GM21737 (cell line): ENCODE results near the gene C2orf74.

Experiments
- ATAC-seq: cut with Tn5 transposase; IDR thresholded peaks from one replicate; pipeline ENCODE4 v1.9.1; 2021; ENCODE audit warnings: mild to moderate bottlenecking, moderate library complexity; ENCODE audit not compliant: unreplicated experiment

C2orf74 gene

DNA sequence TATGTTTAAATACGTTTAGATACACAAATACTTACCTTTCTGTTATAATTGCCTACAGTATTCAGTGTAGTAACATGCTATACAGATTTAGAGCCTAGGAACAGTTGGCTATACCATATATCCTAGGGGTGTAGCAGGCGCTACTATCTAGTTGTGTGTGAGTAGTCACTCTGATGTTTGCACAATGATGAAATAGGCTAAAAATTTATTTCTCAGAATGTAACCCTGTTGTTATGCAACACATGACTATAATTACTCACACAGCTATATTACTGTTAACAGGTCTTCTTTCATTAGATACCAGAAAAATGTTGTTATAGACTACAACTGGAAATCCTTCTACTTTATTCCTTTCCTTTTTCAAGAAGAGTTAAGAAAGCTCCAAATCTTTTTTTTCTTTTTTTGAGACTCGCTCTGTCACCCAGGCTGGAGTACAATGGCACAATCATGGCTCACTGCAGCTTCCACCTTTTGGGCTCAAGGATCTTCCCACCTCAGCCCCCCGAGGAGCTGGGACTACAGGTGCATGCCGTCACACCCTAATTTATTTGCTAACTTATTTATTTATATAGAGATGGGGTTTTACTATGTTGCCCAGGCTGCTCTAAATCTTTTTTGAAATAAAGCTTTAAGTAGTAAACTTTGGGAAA is 48.5 kb downstream of the C2orf74 start:
- no peak for ATAC-seq

DNA sequence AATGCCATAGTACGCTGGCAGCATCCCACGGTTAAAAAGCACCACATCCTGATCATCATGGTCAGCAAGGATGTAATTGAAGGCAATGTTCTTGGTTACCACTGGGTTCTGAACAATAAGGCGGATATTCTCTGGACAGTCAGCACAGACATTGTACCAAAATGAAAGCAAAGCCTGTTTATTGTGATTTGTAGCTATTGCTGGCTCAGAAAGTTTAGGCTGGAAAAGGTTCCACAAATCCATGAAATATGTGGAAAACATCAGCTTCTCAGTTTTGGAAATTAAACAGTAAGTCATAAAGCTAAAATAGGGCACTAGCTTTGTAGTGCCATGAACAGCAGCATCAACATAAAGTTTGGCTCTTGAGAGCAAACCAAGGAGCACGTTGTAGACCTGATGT is 52.2 kb downstream of the C2orf74 start:
- ATAC-seq = no peak
